ENCODE measurements around the gene PTPRK.

Gene PTPRK

DNA sequence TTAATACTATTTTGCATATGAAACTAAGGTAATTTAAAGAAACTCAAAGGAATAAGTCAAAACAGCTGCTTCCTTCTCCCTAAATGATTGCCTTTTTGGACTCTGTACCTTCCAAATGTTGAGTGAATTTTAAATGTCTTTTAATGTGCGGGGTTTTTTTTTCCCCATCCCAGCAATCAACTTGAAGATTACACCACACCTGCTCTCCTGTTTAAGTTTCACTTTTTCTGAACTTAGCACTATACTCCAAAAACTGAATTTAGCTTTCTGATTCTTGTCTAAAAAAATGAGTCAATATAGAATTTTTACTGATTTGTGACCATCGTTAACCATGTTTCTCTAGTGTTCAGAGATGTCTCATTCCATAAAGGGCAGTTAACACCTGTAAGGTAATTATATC, 398.8 kb downstream of the PTPRK start:
- DNase-seq: no peak

DNA sequence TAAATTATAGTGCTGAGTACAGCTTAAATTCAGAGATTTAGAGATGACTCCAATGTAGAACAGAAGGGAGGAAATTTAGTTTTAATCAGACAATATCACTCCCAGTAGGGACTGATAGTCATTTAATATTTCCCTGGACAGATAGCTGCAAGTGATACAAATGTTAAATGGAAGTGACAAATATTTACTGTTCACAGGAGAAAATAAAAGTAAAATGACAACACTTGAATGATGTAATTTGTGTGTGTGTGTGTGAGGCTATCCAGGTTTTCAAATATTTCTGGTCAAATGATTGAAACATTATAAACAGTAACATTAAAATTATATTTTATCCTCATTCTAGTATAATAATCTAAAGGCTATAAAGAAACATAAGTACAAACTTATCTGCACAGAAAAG, 399.2 kb downstream of the PTPRK start:
- H3K9me3 ChIP-seq: no peaks in the 10 kb centered on the region
- no peak for DNase-seq
- peaks cover 5% of the 10 kb centered on the region for H3K4me1 ChIP-seq
- no peak overlapping the region for H3K4me3 ChIP-seq (ENCODE audit: low read depth, low read length)
- no peaks in the 10 kb centered on the region for H3K36me3 ChIP-seq
- TF ChIP-seq, protein P1, sequence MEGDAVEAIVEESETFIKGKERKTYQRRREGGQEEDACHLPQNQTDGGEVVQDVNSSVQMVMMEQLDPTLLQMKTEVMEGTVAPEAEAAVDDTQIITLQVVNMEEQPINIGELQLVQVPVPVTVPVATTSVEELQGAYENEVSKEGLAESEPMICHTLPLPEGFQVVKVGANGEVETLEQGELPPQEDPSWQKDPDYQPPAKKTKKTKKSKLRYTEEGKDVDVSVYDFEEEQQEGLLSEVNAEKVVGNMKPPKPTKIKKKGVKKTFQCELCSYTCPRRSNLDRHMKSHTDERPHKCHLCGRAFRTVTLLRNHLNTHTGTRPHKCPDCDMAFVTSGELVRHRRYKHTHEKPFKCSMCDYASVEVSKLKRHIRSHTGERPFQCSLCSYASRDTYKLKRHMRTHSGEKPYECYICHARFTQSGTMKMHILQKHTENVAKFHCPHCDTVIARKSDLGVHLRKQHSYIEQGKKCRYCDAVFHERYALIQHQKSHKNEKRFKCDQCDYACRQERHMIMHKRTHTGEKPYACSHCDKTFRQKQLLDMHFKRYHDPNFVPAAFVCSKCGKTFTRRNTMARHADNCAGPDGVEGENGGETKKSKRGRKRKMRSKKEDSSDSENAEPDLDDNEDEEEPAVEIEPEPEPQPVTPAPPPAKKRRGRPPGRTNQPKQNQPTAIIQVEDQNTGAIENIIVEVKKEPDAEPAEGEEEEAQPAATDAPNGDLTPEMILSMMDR (IDR thresholded peaks at IDR 0.05; ENCODE audit: low read depth, low read length): no peak
- no peaks in the 10 kb centered on the region for H3K27me3 ChIP-seq

More for the DNA sequence above, 398.8 kb downstream of the PTPRK start:
- Histone ChIP-seq H3K36me3 (no peaks in the 10 kb centered on the region), H3K4me1 (peaks cover 5% of the 10 kb centered on the region), H3K4me3 (ENCODE audit: low read depth, low read length) (no peak overlapping the region), H3K9me3 (no peaks in the 10 kb centered on the region), H3K27me3 (no peaks in the 10 kb centered on the region)
- TF ChIP-seq, protein P1 (IDR thresholded peaks at IDR 0.05; ENCODE audit: low read depth, low read length): no peak

GRCh38 chr6:128118401-128118800, 402.0 kb downstream of the PTPRK start:
- H3K36me3 ChIP-seq: no peaks in the 10 kb centered on the region
- H3K4me1 ChIP-seq: no peaks in the 10 kb centered on the region
- DNase-seq: no peak
- no peak overlapping the region for H3K4me3 ChIP-seq (ENCODE audit: low read depth, low read length)
- no peaks in the 10 kb centered on the region for H3K9me3 ChIP-seq
- no peaks in the 10 kb centered on the region for H3K27me3 ChIP-seq
- TF ChIP-seq, protein P1 (IDR thresholded peaks at IDR 0.05; ENCODE audit: low read depth, low read length): no peak

- Histone ChIP-seq H3K9me3 (no peaks in the 10 kb centered on the region), H3K4me3 (ENCODE audit: low read depth, low read length) (no peak overlapping the region), H3K36me3 (no peaks in the 10 kb centered on the region), H3K4me1 (no peaks in the 10 kb centered on the region), H3K27me3 (no peaks in the 10 kb centered on the region)
- TF ChIP-seq, protein P1 (IDR thresholded peaks at IDR 0.05; ENCODE audit: low read depth, low read length): no peak
- DNase-seq: no peak
Measured at GRCh38 chr6:128117916-128118315, 402.5 kb downstream of the PTPRK start.

- H3K4me3 ChIP-seq (ENCODE audit: low read depth, low read length): no peak overlapping the region
- no peaks in the 10 kb centered on the region for H3K36me3 ChIP-seq
- DNase-seq: no peak
- H3K9me3 ChIP-seq: no peaks in the 10 kb centered on the region
- no peaks in the 10 kb centered on the region for H3K27me3 ChIP-seq
- no peaks in the 10 kb centered on the region for H3K4me1 ChIP-seq
- TF ChIP-seq, protein P1 (IDR thresholded peaks at IDR 0.05; ENCODE audit: low read depth, low read length): no peak
Measured at GRCh38 chr6:128114164-128114563, 406.2 kb downstream of the PTPRK start.

- Histone ChIP-seq H3K9me3 (no peaks in the 10 kb centered on the region), H3K4me1 (no peaks in the 10 kb centered on the region), H3K27me3 (no peaks in the 10 kb centered on the region), H3K4me3 (ENCODE audit: low read depth, low read length) (peak overlapping the region; percentile 19; the same call in 1 of the 2 replicates), H3K36me3 (no peaks in the 10 kb centered on the region)
- no peak for DNase-seq
- TF ChIP-seq, protein P1 (IDR thresholded peaks at IDR 0.05; ENCODE audit: low read depth, low read length): no peak
Measured at GRCh38 chr6:128112494-128112893, 407.9 kb downstream of the PTPRK start.

Measured in BE2C (cell line).